ENCODE measurements around the gene UTF1. TPM values are rescaled to one million over a fixed set of nuclear protein-coding genes. Genes with fewer than 3 reads are reported as not detected.

Gene UTF1
- total RNA-seq, 1 donor from 2014 or later = not detected

DNA sequence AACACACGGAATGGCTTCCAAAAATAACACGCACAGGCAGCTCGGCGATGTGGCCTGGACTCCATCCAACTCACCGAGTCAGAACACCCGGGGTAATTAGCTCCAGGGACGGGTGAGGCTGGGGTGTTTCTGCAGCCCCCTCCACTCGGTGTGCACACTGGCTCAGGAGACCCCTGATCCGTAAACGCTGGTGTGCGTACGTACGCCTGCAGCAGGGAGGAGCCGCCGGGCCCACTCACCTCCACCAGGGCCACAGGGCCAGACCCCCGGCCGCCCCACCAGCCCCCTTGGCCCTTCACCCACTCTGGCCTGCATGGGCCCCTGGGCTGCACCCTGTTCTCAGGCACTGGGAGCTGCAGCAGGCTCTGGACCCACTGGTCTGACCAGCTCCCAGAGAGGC lies 22.4 kb upstream of the UTF1 start:
- Mint-ChIP-seq H3K27me3 (ENCODE audit: low read depth) (peaks cover 14% of the 10 kb centered on the region), H3K36me3 (ENCODE audit: low read depth) (no peaks in the 10 kb centered on the region), H3K9me3 (ENCODE audit: low read depth) (no peaks in the 10 kb centered on the region), H3K4me1 (ENCODE audit: low read depth) (no peaks in the 10 kb centered on the region), H3K27ac (ENCODE audit: unreplicated experiment) (no peak overlapping the region), H3K4me3 (ENCODE audit: unreplicated experiment) (no peak overlapping the region)
- DNase-seq (ENCODE audit: low spot score) = peak; percentile 84
- TF ChIP-seq, protein P1, sequence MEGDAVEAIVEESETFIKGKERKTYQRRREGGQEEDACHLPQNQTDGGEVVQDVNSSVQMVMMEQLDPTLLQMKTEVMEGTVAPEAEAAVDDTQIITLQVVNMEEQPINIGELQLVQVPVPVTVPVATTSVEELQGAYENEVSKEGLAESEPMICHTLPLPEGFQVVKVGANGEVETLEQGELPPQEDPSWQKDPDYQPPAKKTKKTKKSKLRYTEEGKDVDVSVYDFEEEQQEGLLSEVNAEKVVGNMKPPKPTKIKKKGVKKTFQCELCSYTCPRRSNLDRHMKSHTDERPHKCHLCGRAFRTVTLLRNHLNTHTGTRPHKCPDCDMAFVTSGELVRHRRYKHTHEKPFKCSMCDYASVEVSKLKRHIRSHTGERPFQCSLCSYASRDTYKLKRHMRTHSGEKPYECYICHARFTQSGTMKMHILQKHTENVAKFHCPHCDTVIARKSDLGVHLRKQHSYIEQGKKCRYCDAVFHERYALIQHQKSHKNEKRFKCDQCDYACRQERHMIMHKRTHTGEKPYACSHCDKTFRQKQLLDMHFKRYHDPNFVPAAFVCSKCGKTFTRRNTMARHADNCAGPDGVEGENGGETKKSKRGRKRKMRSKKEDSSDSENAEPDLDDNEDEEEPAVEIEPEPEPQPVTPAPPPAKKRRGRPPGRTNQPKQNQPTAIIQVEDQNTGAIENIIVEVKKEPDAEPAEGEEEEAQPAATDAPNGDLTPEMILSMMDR (IDR thresholded peaks at IDR 0.05) = no peak

DNA sequence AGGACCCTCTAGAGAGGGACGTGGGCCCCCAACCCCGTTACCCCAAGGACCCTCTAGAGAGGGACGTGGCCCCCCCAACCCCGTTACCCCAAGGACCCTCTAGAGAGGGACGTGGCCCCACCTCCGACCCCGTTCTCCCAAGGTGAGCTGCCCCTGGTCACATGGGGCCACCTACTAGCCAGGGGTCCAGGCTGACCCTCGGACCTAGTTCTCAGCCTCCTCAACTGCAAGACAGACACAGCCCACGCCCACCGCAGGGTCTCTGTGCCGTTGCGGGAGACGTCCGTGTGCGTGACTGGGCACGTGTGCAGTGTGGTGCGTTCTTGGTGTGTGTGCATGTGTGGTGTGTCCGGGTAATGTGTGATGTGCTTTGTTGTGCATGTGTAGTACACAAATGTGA lies 21.6 kb upstream of the UTF1 start:
- DNase-seq (ENCODE audit: low spot score) = peak; percentile 72
- Mint-ChIP-seq H3K4me3 (ENCODE audit: unreplicated experiment) (no peak overlapping the region), H3K9me3 (ENCODE audit: low read depth) (no peaks in the 10 kb centered on the region), H3K36me3 (ENCODE audit: low read depth) (no peaks in the 10 kb centered on the region), H3K27ac (ENCODE audit: unreplicated experiment) (no peak overlapping the region), H3K4me1 (ENCODE audit: low read depth) (no peaks in the 10 kb centered on the region), H3K27me3 (ENCODE audit: low read depth) (peaks cover 14% of the 10 kb centered on the region)
- TF ChIP-seq, protein P1 (IDR thresholded peaks at IDR 0.05) = no peak

DNA sequence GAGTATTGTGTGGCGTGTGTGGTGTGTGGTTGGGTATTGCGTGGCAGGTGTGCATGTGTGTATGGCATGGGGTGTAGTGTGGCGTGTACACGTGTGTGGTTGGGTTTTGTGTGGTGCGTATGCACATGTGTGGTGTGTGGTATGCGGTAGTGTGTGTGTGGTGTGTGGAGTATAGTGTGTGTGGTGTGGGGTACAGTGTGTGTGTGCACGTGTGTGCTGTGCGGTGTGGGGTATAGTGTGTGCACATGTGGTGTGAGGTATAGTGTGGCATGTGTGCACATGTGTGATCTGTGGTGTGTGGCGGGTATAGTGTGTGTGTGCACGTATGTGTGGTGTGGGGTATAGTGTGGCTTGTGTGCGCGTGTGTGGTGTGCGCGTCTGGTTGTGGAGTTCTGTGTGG lies 20.9 kb upstream of the UTF1 start:
- H3K4me1 Mint-ChIP-seq (ENCODE audit: low read depth) = no peaks in the 10 kb centered on the region
- TF ChIP-seq, protein P1 (IDR thresholded peaks at IDR 0.05) = no peak
- H3K9me3 Mint-ChIP-seq (ENCODE audit: low read depth) = no peaks in the 10 kb centered on the region
- H3K36me3 Mint-ChIP-seq (ENCODE audit: low read depth) = no peaks in the 10 kb centered on the region
- H3K4me3 Mint-ChIP-seq (ENCODE audit: unreplicated experiment) = no peak overlapping the region
- H3K27ac Mint-ChIP-seq (ENCODE audit: unreplicated experiment) = no peak overlapping the region
- peaks cover 11% of the 10 kb centered on the region for H3K27me3 Mint-ChIP-seq (ENCODE audit: low read depth)
- peak; percentile 50 for DNase-seq (ENCODE audit: low spot score)

DNA sequence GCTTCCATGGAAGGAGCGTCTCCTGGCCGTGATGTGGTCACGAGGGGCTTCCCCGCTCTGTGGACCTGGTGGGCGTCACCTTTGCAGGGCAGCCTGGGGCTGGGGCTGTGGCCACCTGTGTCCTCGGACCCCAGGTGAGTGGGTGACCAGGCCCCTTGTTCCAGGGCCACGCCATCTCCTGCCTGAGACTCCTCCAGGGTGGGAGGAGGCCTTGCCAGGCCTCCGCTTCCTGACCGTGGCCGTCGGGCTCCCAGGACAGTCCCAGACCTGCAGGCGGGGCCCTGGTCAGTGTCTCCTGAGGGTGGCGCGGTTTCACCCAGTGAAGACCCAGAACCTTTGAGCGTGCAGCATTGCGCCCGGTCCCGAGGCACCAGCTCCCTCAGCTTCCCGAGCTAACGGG lies 20.4 kb upstream of the UTF1 start:
- H3K36me3 Mint-ChIP-seq (ENCODE audit: low read depth) = no peaks in the 10 kb centered on the region
- no peaks in the 10 kb centered on the region for H3K9me3 Mint-ChIP-seq (ENCODE audit: low read depth)
- no peak overlapping the region for H3K4me3 Mint-ChIP-seq (ENCODE audit: unreplicated experiment)

DNA sequence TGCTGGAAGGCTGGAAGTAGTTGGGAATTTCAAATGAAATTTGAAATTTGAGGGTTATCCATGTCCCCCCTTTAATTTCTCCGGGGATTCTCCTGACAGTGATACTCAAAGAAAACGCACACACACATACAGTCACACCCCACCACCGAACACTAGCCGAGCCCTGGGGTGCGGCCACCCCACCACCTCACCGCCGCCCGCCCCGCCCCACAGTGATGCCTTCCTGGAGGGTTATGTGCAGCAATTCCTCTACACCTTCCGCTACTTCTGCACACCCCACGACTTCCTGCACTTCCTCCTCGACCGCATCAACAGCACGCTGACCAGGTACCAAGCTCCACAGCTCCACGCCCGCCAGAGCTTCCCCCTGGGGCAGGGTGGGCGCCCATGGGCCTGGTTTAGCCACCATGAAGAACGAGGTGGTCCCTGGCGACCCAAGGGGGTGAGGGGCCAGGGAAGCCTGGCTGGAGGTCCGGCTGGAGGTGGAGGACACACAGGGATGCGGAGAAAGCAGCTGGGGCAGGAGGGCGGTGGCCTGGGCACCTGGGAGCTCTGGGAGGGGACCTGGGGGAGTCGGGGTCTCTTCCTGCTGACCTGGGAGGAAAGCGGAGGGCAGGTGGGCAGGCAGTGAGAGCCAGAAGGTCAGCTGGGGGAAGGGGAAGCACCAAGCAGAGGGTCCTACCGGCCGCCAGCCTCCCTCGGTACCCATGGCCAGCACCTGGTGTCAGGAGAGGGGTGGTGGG lies 19.4 kb upstream of the UTF1 start:
- H3K9me3 Mint-ChIP-seq (ENCODE audit: low read depth) = no peaks in the 10 kb centered on the region
- DNase-seq (ENCODE audit: low spot score) = peak; percentile 77
- H3K4me1 Mint-ChIP-seq (ENCODE audit: low read depth) = no peaks in the 10 kb centered on the region
- H3K36me3 Mint-ChIP-seq (ENCODE audit: low read depth) = no peaks in the 10 kb centered on the region
- TF ChIP-seq, protein P1 (IDR thresholded peaks at IDR 0.05) = no peak
- no peak overlapping the region for H3K27ac Mint-ChIP-seq (ENCODE audit: unreplicated experiment)
- H3K4me3 Mint-ChIP-seq (ENCODE audit: unreplicated experiment) = no peak overlapping the region
- peaks cover 6% of the 10 kb centered on the region for H3K27me3 Mint-ChIP-seq (ENCODE audit: low read depth)

More for the DNA sequence above, 20.4 kb upstream of the UTF1 start:
- TF ChIP-seq, protein P1 (IDR thresholded peaks at IDR 0.05) = no peak
- H3K27me3 Mint-ChIP-seq (ENCODE audit: low read depth) = peaks cover 11% of the 10 kb centered on the region
- no peak overlapping the region for H3K27ac Mint-ChIP-seq (ENCODE audit: unreplicated experiment)
- peak; percentile 84 for DNase-seq (ENCODE audit: low spot score)
- no peaks in the 10 kb centered on the region for H3K4me1 Mint-ChIP-seq (ENCODE audit: low read depth)

All from chondrocyte (in vitro differentiated cells).